ENCODE measurements around the gene KCNG2. TPM values are rescaled to one million over a fixed set of nuclear protein-coding genes. Genes with fewer than 3 reads are reported as not detected.
A peak's percentile ranks its signal among the peaks of the same experiment; 100 is the strongest.

The KCNG2 gene
- total RNA-seq, 3 donors from 2014 or later (not counting 1 experiment from before 2014, with no cell fraction given): not detected

- H3K27me3 ChIP-seq (ENCODE audit: control insufficient read depth, insufficient read depth, low read length): peaks cover 17% of the 10 kb centered on the region
- Mint-ChIP-seq H3K4me3 (no peak overlapping the region), H3K9me3 (no peaks in the 10 kb centered on the region), H3K27ac (no peak overlapping the region), H3K4me1 (peaks cover 9 to 14% of the 10 kb centered on the region in 2 donors), H3K36me3 (no peaks in the 10 kb centered on the region), H3K27me3 (ENCODE audit: low read depth in 2 of 2) (peaks cover 43 to 48% of the 10 kb centered on the region in 2 donors)
- no peak for TF ChIP-seq CTCF (IDR thresholded peaks at IDR 0.05)
- DNase-seq (no peak), ATAC-seq (no peak)
- no peaks in the 10 kb centered on the region for H3K36me3 ChIP-seq (ENCODE audit: control insufficient read depth, insufficient read depth, low read length)
- 73% methylated on average over 46 of the region's 46 CpGs for WGBS (ENCODE audit: insufficient coverage)
- H3K4me3 ChIP-seq (ENCODE audit: low read length): no peak overlapping the region
- peaks cover 26% of the 10 kb centered on the region for H3K4me1 ChIP-seq (ENCODE audit: control insufficient read depth, insufficient read depth, low read length)
- no peaks in the 10 kb centered on the region for H3K9me3 ChIP-seq (ENCODE audit: control insufficient read depth, insufficient read depth, low read length)
- intact Hi-C loops (cut with micrococcal nuclease): no loop called here
- no peak overlapping the region for H3K27ac ChIP-seq (ENCODE audit: low read length)
Measured at GRCh38 chr18:79789901-79790890, 7.5 kb upstream of the KCNG2 start.

GRCh38 chr18:79790996-79791972 is 6.5 kb upstream of the KCNG2 start:
- WGBS (ENCODE audit: insufficient coverage): 16% methylated on average over 19 of the region's 21 CpGs
- Histone ChIP-seq H3K36me3 (ENCODE audit: control insufficient read depth, insufficient read depth, low read length) (no peaks in the 10 kb centered on the region), H3K27me3 (ENCODE audit: control insufficient read depth, insufficient read depth, low read length) (peaks cover 17% of the 10 kb centered on the region), H3K27ac (ENCODE audit: low read length) (no peak overlapping the region), H3K9me3 (ENCODE audit: control insufficient read depth, insufficient read depth, low read length) (no peaks in the 10 kb centered on the region), H3K4me1 (ENCODE audit: control insufficient read depth, insufficient read depth, low read length) (peaks cover 26% of the 10 kb centered on the region), H3K4me3 (ENCODE audit: low read length) (no peak overlapping the region)
- TF ChIP-seq CTCF (IDR thresholded peaks at IDR 0.05): no peak
- H3K4me1 Mint-ChIP-seq: peaks cover 9 to 14% of the 10 kb centered on the region in 2 donors
- intact Hi-C loops (cut with micrococcal nuclease): no loop called here
- H3K27ac Mint-ChIP-seq: no peak overlapping the region
- H3K9me3 Mint-ChIP-seq: no peaks in the 10 kb centered on the region
- no peak overlapping the region for H3K4me3 Mint-ChIP-seq
- peaks cover 44 to 53% of the 10 kb centered on the region in 2 donors for H3K27me3 Mint-ChIP-seq (ENCODE audit: low read depth in 2 of 2)
- no peak for DNase-seq
- peak in 2 of 3 donors; percentile 30 to 84 for ATAC-seq
- no peaks in the 10 kb centered on the region for H3K36me3 Mint-ChIP-seq

- H3K27me3 ChIP-seq (ENCODE audit: control insufficient read depth, insufficient read depth, low read length): peaks cover 12% of the 10 kb centered on the region
- no peak overlapping the region for H3K4me3 Mint-ChIP-seq
- no peak for DNase-seq
- H3K36me3 Mint-ChIP-seq: no peaks in the 10 kb centered on the region
- H3K36me3 ChIP-seq (ENCODE audit: control insufficient read depth, insufficient read depth, low read length): no peaks in the 10 kb centered on the region
- H3K4me1 Mint-ChIP-seq: peaks cover 12 to 14% of the 10 kb centered on the region in 2 donors
- no peaks in the 10 kb centered on the region for H3K9me3 Mint-ChIP-seq
- H3K4me1 ChIP-seq (ENCODE audit: control insufficient read depth, insufficient read depth, low read length): peaks cover 26% of the 10 kb centered on the region
- no peak for TF ChIP-seq CTCF (IDR thresholded peaks at IDR 0.05)
- H3K9me3 ChIP-seq (ENCODE audit: control insufficient read depth, insufficient read depth, low read length): no peaks in the 10 kb centered on the region
- H3K4me3 ChIP-seq (ENCODE audit: low read length): no peak overlapping the region
- 71% methylated on average over 46 of the region's 46 CpGs for WGBS (ENCODE audit: insufficient coverage)
- H3K27ac ChIP-seq (ENCODE audit: low read length): no peak overlapping the region
- intact Hi-C loops (cut with micrococcal nuclease): no loop called here
- H3K27ac Mint-ChIP-seq: no peak overlapping the region
- peaks cover 38 to 51% of the 10 kb centered on the region in 2 donors for H3K27me3 Mint-ChIP-seq (ENCODE audit: low read depth in 2 of 2)
- no peak for ATAC-seq
Measured at GRCh38 chr18:79792096-79792987, 5.4 kb upstream of the KCNG2 start.

Measured in natural killer cell (primary cell).